Measurements from ENCODE around the gene RMND5A.
"Not testable (repeated sequence)": the region's sequence is repeated elsewhere in the genome, so short reads cannot be mapped to it uniquely, and the experiment has no call there.

The RMND5A gene

GRCh38 chr2:86706935-86707334, 13.2 kb upstream of the RMND5A start:
- ChIA-PET POLR2A (no interaction called here), CTCF (interaction anchor here (1.7 kb wide), 1 partner anchor 10 kb away, joined by 4 read pairs; no protein-coding TSS in a partner anchor)
- TF ChIP-seq CTCF (IDR thresholded peaks at IDR 0.05; ENCODE audit: control extremely low read depth, extremely low read depth, low read depth, missing control alignments) = no peak
- DNase-seq (ENCODE audit: extremely low spot score) = no peak

- CTCF ChIA-PET; DNase-seq (ENCODE audit: extremely low spot score); POLR2A ChIA-PET: not testable (repeated sequence)
These were observed 12.0 kb upstream of the RMND5A start for GRCh38 chr2:86708126-86708525.

- POLR2A ChIA-PET; DNase-seq (ENCODE audit: extremely low spot score); CTCF ChIA-PET: not testable (repeated sequence)
These were observed 5.4 kb upstream of the RMND5A start for GRCh38 chr2:86714579-86715173.

- POLR2A ChIA-PET; DNase-seq (ENCODE audit: extremely low spot score); CTCF ChIA-PET: not testable (repeated sequence)
These were observed 841 bp upstream of the RMND5A start for GRCh38 chr2:86719263-86719636.

- DNase-seq (ENCODE audit: extremely low spot score); POLR2A ChIA-PET; CTCF ChIA-PET: not testable (repeated sequence)
These were observed 639 bp downstream of the RMND5A start for GRCh38 chr2:86720540-86721320.

GRCh38 chr2:86725706-86726105, 5.6 kb downstream of the RMND5A start:
- POLR2A ChIA-PET; DNase-seq (ENCODE audit: extremely low spot score); CTCF ChIA-PET: not testable (repeated sequence)

GRCh38 chr2:86732040-86732525, 12.0 kb downstream of the RMND5A start:
- CTCF ChIA-PET; DNase-seq (ENCODE audit: extremely low spot score); POLR2A ChIA-PET: not testable (repeated sequence)

GRCh38 chr2:86732837-86733236, 12.7 kb downstream of the RMND5A start:
- CTCF ChIA-PET; POLR2A ChIA-PET; DNase-seq (ENCODE audit: extremely low spot score): not testable (repeated sequence)

- DNase-seq (ENCODE audit: extremely low spot score); CTCF ChIA-PET; POLR2A ChIA-PET: not testable (repeated sequence)
These were observed 13.4 kb downstream of the RMND5A start for GRCh38 chr2:86733528-86733927.

- DNase-seq (ENCODE audit: extremely low spot score); CTCF ChIA-PET; POLR2A ChIA-PET: not testable (repeated sequence)
These were observed 14.8 kb downstream of the RMND5A start for GRCh38 chr2:86734896-86735295.

GRCh38 chr2:86739485-86739884, 19.4 kb downstream of the RMND5A start:
- DNase-seq (ENCODE audit: extremely low spot score); CTCF ChIA-PET; POLR2A ChIA-PET: not testable (repeated sequence)

- POLR2A ChIA-PET; DNase-seq (ENCODE audit: extremely low spot score); CTCF ChIA-PET: not testable (repeated sequence)
These were observed 19.8 kb downstream of the RMND5A start for GRCh38 chr2:86739889-86740288.

- POLR2A ChIA-PET; CTCF ChIA-PET; DNase-seq (ENCODE audit: extremely low spot score): not testable (repeated sequence)
These were observed 21.9 kb downstream of the RMND5A start for GRCh38 chr2:86741889-86742498.

All from GM10248 (cell line).